B cell (primary cell): Measurements from ENCODE around the gene LRRC75B. TPM values are rescaled to one million over a fixed set of nuclear protein-coding genes. Genes with fewer than 3 reads are reported as not detected.
"Not testable (repeated sequence)": the region's sequence is repeated elsewhere in the genome, so short reads cannot be mapped to it uniquely, and the experiment has no call there.

ENCODE experiments used
- ATAC-seq: fragments of 200-7000 bp; cut with Tn5 transposase; one replicate; pipeline ENCODE4 v1.10.0; 2021; ENCODE audit warnings: low read depth, mild to moderate bottlenecking, moderate number of reproducible peaks, moderate library complexity
- CTCF ChIA-PET: fragments of 350-600 bp; sonication (Branson Sonifier 250); formaldehyde crosslinking; loops from one replicate; lab custom pipeline; 2021; ENCODE audit warnings: antibody characterized with exemption, inconsistent platforms; lab: Charles Lee
- POLR2A ChIA-PET: fragments of 350-600 bp; sonication (Branson Sonifier 250); formaldehyde crosslinking; loops from one replicate; lab custom pipeline; 2021; ENCODE audit warnings: antibody characterized with exemption; lab: Charles Lee
- DNase-seq: peaks from one replicate; pipeline ENCODE4 v3.0.0; 2013
- H2AFZ ChIP-seq: 2 replicates; pipeline ENCODE4 v1.6.1; 2012; ENCODE audit warnings: mild to moderate bottlenecking, low read depth, low read length; ENCODE audit not compliant: insufficient read depth, poor library complexity, severe bottlenecking
- H3K27ac ChIP-seq, 2 donors: 1 replicate in 1 of 2; 2 replicates in 1 of 2; pipeline ENCODE4 v1.5.1; 2012 to 2013; ENCODE audit warnings: low read length in 2 of 2, mild to moderate bottlenecking in 2 of 2, moderate library complexity in 1 of 2
- H3K27me3 ChIP-seq, 4 experiments: fragments of 200-600 bp in 1 of 4; sonication (generic) in 1 of 4; replicated peaks in 1 of 4; 1 replicate in 2 of 4; 2 replicates in 2 of 4; pipeline versions ENCODE4 v1.6.1 to v1.7.0; 2013 to 2016; ENCODE audit warnings: low read length in 3 of 4, mild to moderate bottlenecking in 2 of 4, mixed read lengths in 1 of 4, moderate library complexity in 1 of 4; ENCODE audit not compliant: insufficient read depth in 4 of 4, control insufficient read depth in 3 of 4; ENCODE audit errors: control extremely low read depth in 1 of 4
- H3K36me3 ChIP-seq, 2 experiments: replicated peaks in 1 of 2; 1 replicate in 1 of 2; 2 replicates in 1 of 2; pipeline versions ENCODE4 v1.6.1 to v1.7.1; 2013; ENCODE audit warnings: low read length in 1 of 2; ENCODE audit not compliant: insufficient read depth in 2 of 2, control insufficient read depth in 1 of 2; ENCODE audit errors: control extremely low read depth in 1 of 2, extremely low read depth in 1 of 2
- H3K4me1 ChIP-seq, 2 donors: fragments of 200-600 bp in 1 of 2; sonication (generic) in 1 of 2; 1 replicate in 1 of 2; 2 replicates in 1 of 2; pipeline versions ENCODE4 v1.5.1 to v1.6.1; 2013 to 2017; ENCODE audit warnings: low read length in 2 of 2; ENCODE audit not compliant: control insufficient read depth in 2 of 2, insufficient read depth in 2 of 2
- H3K4me2 ChIP-seq: replicated peaks from 2 replicates; pipeline ENCODE3; 2012; ENCODE audit warnings: mild to moderate bottlenecking, low read depth, low read length; ENCODE audit not compliant: poor library complexity, severe bottlenecking
- H3K4me3 ChIP-seq, 5 experiments: fragments of 200-600 bp in 1 of 5; sonication (generic) in 1 of 5; 1 replicate in 3 of 5; 2 replicates in 2 of 5; pipeline versions ENCODE4 v1.5.1 to v1.7.0; 2011 to 2016; ENCODE audit warnings: low read length in 4 of 5, mild to moderate bottlenecking in 4 of 5, low read depth in 2 of 5, control low read depth in 1 of 5, moderate library complexity in 1 of 5; ENCODE audit not compliant: insufficient read depth in 1 of 5; ENCODE audit errors: control extremely low read depth in 1 of 5, extremely low read depth in 1 of 5
- H3K79me2 ChIP-seq: fragments of 200-600 bp; sonication (generic); one replicate; pipeline ENCODE4 v1.6.0; 2016; ENCODE audit warnings: low read length; ENCODE audit not compliant: control insufficient read depth, insufficient read depth
- H3K9ac ChIP-seq: fragments of 200-600 bp; sonication (generic); 2 replicates; pipeline ENCODE4 v1.6.1; 2017; ENCODE audit warnings: mild to moderate bottlenecking, low read length, moderate library complexity
- H3K9me3 ChIP-seq, 3 donors: one replicate each; pipeline versions ENCODE4 v1.6.1 to v1.7.1; 2013; ENCODE audit warnings: low read length in 2 of 3; ENCODE audit not compliant: control insufficient read depth in 2 of 3, insufficient read depth in 1 of 3; ENCODE audit errors: control extremely low read depth in 1 of 3
- H4K20me1 ChIP-seq: 2 replicates; pipeline ENCODE4 v1.6.0; 2012; ENCODE audit warnings: mild to moderate bottlenecking, low read length; ENCODE audit not compliant: insufficient read depth, control insufficient read depth, poor library complexity, severe bottlenecking
- H3K27ac Mint-ChIP-seq: one replicate; pipeline ENCODE4 v1.8.0; 2021; ENCODE audit warnings: mixed read lengths
- H3K27me3 Mint-ChIP-seq: one replicate; pipeline ENCODE4 v1.8.0; 2021; ENCODE audit warnings: mixed read lengths
- H3K4me1 Mint-ChIP-seq: one replicate; pipeline ENCODE4 v1.8.0; 2021; ENCODE audit warnings: mixed read lengths
- H3K4me3 Mint-ChIP-seq: one replicate; pipeline ENCODE4 v1.8.0; 2021; ENCODE audit warnings: mixed read lengths
- H3K9me3 Mint-ChIP-seq: one replicate; pipeline ENCODE4 v1.8.0; 2022; ENCODE audit warnings: mixed read lengths; ENCODE audit not compliant: insufficient read depth
- CTCF ChIP-seq: fragments of 200-600 bp; IDR thresholded peaks from one replicate; pipeline ENCODE4 v1.8.0; 2022; ENCODE audit warnings: antibody characterized with exemption, mild to moderate bottlenecking
- WGBS: methylation state at CpG from one replicate; pipeline ENCODE4 v1.1.5; 2013; ENCODE audit warnings: missing lambda C conversion rate; ENCODE audit not compliant: insufficient coverage; 5-methylcytosine and 5-hydroxymethylcytosine counted together
- intact Hi-C: fragments of 100-400 bp; cut with micrococcal nuclease; formaldehyde crosslinking; loops from one replicate; pipeline ENCODE4 v1.10.0; 2022
- polyA plus RNA-seq: library from polyadenylated mRNA; depleted of rRNA; stranded (reverse); fragments of >200 nt; gene quantifications from 2 replicates; pipeline ENCODE4 v1.2.3, GENCODE V29; 2012
- total RNA-seq, 2 donors: library from RNA; stranded (reverse); fragments of 120-200 nt in 1 of 2; gene quantifications; 1 replicate in 1 of 2; 2 replicates in 1 of 2; pipeline versions ENCODE4 v1.2.3 to v1.2.4, GENCODE V29; 2013 to 2022

LRRC75B gene
- total and polyA plus RNA-seq, 2 donors (not counting 1 experiment from before 2014, with no cell fraction given): 1.3 to 3.1 TPM

DNA sequence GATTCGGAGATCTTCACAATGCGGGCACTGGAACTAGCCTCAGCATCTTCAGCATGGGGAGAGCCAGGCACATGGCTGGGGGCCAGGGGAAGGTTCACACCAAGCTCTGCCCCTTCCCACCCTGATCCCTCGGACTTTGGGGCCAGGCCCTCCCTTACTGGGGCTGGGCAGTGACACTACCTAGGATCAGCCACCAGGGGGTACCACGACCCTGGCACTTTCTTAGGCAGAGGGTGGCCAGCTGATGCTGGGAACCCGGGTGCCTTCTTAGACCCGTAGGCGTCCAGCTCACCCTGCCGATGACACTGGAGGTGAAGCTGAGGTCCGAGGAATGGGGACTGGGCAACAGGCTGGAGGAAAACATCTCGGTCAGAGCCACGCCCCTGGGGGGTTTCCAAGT is 36.2 kb upstream of the LRRC75B start:
- H3K4me1 Mint-ChIP-seq: peaks cover 10% of the 10 kb centered on the region
- POLR2A ChIA-PET, H4K20me1 ChIP-seq, H3K4me3 Mint-ChIP-seq, H3K27ac ChIP-seq, DNase-seq, H3K36me3 ChIP-seq, H3K4me3 ChIP-seq, ATAC-seq, H3K27me3 Mint-ChIP-seq, H3K9me3 Mint-ChIP-seq, H3K4me2 ChIP-seq, H2AFZ ChIP-seq, H3K9me3 ChIP-seq, H3K27ac Mint-ChIP-seq, H3K27me3 ChIP-seq, H3K9ac ChIP-seq, H3K4me1 ChIP-seq, H3K79me2 ChIP-seq, intact Hi-C loops: not testable (repeated sequence)
- TF ChIP-seq CTCF: peak; percentile 34
- 69% methylated on average over 4 of the region's 11 CpGs for WGBS
- CTCF ChIA-PET: interaction anchor here (0.6 kb wide), 1 partner anchor 128 kb away, joined by 4 read pairs; no protein-coding TSS in a partner anchor

GRCh38 chr22:24627911-24628310 is 35.0 kb upstream of the LRRC75B start:
- H2AFZ ChIP-seq, H3K79me2 ChIP-seq, H4K20me1 ChIP-seq, ATAC-seq, H3K4me1 ChIP-seq, intact Hi-C loops, CTCF ChIA-PET, H3K27me3 Mint-ChIP-seq, H3K4me2 ChIP-seq, H3K36me3 ChIP-seq, H3K27ac Mint-ChIP-seq, H3K9me3 ChIP-seq, H3K9ac ChIP-seq, H3K27me3 ChIP-seq, H3K4me1 Mint-ChIP-seq, H3K4me3 Mint-ChIP-seq, DNase-seq, H3K4me3 ChIP-seq, POLR2A ChIA-PET, H3K9me3 Mint-ChIP-seq, H3K27ac ChIP-seq: not testable (repeated sequence)
- 95% methylated on average over 7 of the region's 16 CpGs for WGBS

DNA sequence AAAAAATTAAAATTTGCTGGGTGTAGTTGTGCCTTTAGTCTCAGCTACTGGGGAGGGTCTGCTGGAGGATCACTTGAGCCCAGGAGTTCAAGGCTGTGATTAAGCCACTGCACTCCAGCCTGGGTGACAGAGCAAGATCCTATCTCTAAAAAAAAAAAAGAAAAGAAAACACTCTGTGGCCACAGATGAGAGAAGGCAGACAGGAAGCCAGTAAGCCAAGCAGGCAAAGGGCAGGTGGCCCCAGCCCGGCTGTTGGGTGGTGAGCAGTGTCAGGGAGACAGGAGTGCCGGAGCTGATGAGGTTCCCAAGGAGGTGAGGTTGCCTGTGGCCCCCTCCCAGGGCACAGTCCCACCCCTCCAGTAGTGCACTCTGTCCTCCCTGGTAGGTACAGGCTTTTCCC is 29.7 kb upstream of the LRRC75B start:
- H3K9me3 Mint-ChIP-seq, H3K27ac Mint-ChIP-seq, DNase-seq, H3K79me2 ChIP-seq, H3K27me3 Mint-ChIP-seq, H3K4me2 ChIP-seq, H4K20me1 ChIP-seq, intact Hi-C loops, H3K9me3 ChIP-seq, H3K4me1 Mint-ChIP-seq, H3K9ac ChIP-seq, H3K4me1 ChIP-seq, H3K4me3 Mint-ChIP-seq, H3K27ac ChIP-seq, H2AFZ ChIP-seq, H3K4me3 ChIP-seq, H3K27me3 ChIP-seq, POLR2A ChIA-PET, CTCF ChIA-PET, ATAC-seq, H3K36me3 ChIP-seq: not testable (repeated sequence)
- WGBS: 0% methylated on average over 1 of the region's 2 CpGs

GRCh38 chr22:24621244-24621643 is 28.4 kb upstream of the LRRC75B start:
- H3K4me3 Mint-ChIP-seq, H2AFZ ChIP-seq, H3K27ac ChIP-seq, H3K27me3 ChIP-seq, H4K20me1 ChIP-seq, H3K4me1 Mint-ChIP-seq, ATAC-seq, H3K9ac ChIP-seq, H3K27me3 Mint-ChIP-seq, H3K27ac Mint-ChIP-seq, H3K36me3 ChIP-seq, H3K9me3 ChIP-seq, DNase-seq, POLR2A ChIA-PET, H3K4me3 ChIP-seq, H3K4me2 ChIP-seq, H3K4me1 ChIP-seq, CTCF ChIA-PET, H3K9me3 Mint-ChIP-seq, H3K79me2 ChIP-seq, intact Hi-C loops: not testable (repeated sequence)
- no CpG with 5 or more reads among the region's 5 CpGs for WGBS
